HG03354 (cell line): Measurements from ENCODE around the gene POTEG.
"Not testable (repeated sequence)": the region's sequence is repeated elsewhere in the genome, so short reads cannot be mapped to it uniquely, and the experiment has no call there.

ENCODE experiments used
- ATAC-seq: cut with Tn5 transposase; IDR thresholded peaks from one replicate; pipeline ENCODE4 v1.9.1; 2021; ENCODE audit warnings: mild to moderate bottlenecking; ENCODE audit not compliant: unreplicated experiment, poor library complexity, severe bottlenecking

Gene POTEG

GRCh38 chr14:19383008-19383584, 51.0 kb downstream of the POTEG start:
- ATAC-seq = not testable (repeated sequence)

GRCh38 chr14:19380137-19380536, 54.0 kb downstream of the POTEG start:
- not testable (repeated sequence) for ATAC-seq

DNA sequence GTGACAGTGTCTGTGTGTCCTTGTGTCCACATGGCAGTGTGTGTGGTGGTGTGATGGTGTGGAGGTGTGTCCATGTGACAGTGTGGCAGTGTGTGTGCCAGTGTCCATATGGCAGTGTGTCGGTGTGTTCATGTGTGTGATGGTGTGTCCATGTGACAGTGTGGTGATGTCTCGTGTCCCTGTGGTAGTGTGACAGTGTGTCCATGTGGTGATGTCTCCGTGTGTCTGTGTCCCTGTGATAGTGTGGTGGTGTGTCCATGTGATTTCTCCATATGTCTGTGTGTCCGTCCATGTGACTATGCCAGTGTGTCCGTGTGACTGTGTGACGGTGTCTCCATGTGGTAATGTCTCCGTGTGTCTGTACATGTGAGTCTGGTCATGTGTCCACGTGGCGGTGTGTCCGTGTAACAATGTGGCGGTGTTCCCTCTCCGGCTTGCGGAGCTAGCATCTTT, 59.7 kb downstream of the POTEG start:
- ATAC-seq = not testable (repeated sequence)

DNA sequence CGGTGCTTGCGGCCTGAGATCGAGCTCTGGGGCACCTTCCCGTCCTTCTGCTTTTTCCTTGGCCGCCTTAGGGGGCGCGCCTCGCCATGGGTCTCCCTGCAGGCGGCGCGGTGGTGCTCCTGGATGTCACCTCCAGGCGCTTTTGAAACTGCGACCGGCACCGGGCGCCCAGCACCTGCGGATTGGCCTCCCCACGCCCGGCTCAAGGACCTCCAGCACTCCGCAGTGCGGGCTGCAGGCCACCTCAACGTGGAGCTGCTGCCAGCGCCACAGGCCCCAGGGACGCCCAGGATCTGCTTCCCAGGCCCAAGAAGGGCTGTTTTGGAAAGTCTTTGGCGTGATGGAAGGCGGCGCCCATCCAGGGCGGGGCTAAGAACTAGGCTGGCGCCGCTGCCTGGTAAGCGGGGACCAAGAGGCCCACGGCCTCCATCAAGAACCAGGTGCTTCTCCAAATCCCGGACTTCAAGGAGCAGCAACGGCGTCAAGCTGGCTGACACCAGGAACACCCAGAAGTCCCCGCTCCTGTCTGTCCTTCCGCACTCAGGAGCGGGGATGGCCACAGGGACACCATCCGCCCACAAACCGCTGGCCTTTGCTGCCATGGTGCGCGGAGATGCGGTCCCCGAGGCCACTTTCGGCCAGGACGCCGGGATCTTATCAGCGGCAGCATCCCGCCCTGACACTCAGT, 61.2 kb downstream of the POTEG start:
- ATAC-seq = not testable (repeated sequence)

DNA sequence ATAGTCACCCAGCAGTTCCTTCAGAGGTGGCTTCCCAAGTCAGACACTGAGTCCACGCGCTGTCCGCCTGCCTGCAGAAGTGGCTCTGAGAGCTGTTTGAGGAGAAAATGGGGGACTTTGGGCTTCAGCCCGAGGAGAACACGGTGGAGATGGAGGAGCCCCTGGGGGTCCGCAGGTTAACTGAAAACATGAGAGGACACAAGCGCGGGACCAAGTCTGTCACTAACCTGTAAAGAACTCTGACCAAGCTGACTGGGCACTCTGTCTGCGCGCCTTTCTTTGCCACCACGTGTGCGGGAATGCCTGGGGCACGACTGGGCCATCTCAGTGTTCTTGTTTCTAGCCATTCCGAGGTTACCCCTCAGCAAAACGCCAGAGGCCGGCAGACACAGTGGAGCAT, 62.4 kb downstream of the POTEG start:
- ATAC-seq = not testable (repeated sequence)

GRCh38 chr14:19362803-19363202, 71.3 kb downstream of the POTEG start:
- not testable (repeated sequence) for ATAC-seq

DNA sequence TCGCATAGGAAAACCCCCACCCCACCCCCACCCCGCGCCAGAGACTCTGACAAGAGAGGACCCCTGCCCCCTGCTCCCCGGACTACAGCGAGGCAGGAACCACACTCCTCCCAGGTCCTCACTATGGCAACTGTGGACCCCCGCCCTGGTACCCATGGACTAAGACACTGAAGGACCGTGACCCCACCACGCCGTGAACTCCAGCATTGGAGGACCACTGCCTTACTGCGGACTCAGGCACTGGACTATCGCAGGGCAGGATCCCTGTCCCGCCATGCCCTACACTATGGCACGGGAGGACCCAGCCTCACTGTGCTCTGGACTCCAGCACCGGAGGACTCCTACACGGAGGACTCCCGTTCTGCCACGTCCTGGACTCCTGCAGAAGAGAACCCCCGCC, 71.8 kb downstream of the POTEG start:
- not testable (repeated sequence) for ATAC-seq

DNA sequence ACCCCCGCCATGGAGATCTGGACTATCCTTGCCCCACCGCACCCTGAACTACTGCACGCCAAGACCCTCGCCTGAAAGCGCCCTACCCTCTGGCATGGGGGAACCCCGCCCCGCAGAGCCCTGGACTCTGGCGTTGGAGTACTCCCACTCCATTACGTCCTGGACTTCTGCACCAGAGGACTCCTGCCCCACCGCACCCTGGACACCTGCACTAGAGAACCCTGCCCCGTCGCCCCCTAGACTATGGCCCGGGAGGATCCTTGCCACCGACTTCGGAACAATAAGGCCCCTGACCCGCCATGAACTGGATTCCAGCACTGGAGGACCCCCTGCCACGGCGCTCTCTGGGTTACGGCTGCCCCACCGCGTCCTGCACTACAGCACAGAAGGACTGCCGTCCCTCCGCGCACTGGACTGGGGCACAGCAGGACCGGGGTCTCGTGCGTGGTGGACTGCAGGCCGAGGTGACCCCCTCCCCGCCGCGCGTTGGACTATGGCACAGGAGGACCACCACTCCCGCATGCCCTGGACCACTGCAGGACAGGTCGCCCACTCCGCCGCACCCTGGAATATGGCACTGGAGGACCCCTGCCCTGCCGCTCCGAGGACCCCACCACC, 72.4 kb downstream of the POTEG start:
- ATAC-seq = not testable (repeated sequence)

DNA sequence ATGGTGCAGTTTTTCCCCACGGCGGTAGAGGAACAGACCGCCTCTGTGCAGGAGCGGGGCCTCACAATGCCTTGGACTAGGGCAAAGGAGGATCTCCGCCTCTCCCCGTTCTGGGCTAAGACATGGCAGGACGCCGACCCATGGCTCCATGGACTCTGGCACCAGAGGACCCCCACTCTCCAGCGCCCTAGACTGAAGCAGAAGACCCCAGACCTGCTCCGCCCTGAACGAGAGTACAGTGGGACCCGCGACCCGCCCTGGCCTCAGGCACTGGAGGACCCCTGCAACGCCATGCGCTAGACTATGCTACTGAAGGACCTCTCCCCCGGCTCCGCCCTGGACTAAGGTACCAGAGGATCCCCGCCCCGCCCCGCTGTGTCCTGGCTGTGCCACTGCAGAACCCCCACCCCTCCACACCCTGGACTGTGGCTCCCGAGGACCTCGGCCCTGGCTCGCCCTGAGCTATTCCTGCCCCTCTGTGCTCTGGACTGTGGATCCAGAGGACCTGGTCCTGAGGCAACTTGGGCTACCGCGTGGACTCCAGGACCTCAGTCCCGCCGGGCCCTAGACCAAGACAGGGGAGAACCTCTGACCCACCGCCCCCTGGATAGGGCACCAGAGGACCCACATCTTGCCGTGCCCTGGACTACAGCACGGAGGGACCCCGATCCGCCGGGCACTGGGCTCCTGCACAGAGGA, 73.1 kb downstream of the POTEG start:
- ATAC-seq = not testable (repeated sequence)
